ENCODE measurements around the gene SORT1. TPM values are rescaled to one million over a fixed set of nuclear protein-coding genes. Genes with fewer than 3 reads are reported as not detected.

SORT1 gene
- total and polyA plus RNA-seq, 2 of the 13 experiments (the other 11 are each of a cell fraction or from before 2014, with no cell fraction given), result 32.4 to 93.0 TPM

- TF ChIP-seq ZBTB40 (IDR thresholded peaks at IDR 0.05) (no peak), ZBTB40 (CRISPR knock-in tag; IDR thresholded peaks at IDR 0.05) (0 out of 2 replicates have a peak, but pooled peaks have one; percentile 47), MAF1 (CRISPR knock-in tag; IDR thresholded peaks at IDR 0.05; ENCODE audit: borderline replicate concordance) (no peak), ZNF124 (CRISPR knock-in tag; IDR thresholded peaks at IDR 0.05) (peak; percentile 83; the same call in 1 of the 2 replicates), TRIM24 (CRISPR knock-in tag; IDR thresholded peaks at IDR 0.05) (no peak), ZNF496 (CRISPR knock-in tag; IDR thresholded peaks at IDR 0.05; ENCODE audit: insufficient replicate concordance) (no peak), MIER3 (CRISPR knock-in tag; IDR thresholded peaks at IDR 0.05; ENCODE audit: borderline replicate concordance) (peak; percentile 80; the same call in 1 of the 2 replicates), PHB2 (IDR thresholded peaks at IDR 0.05; ENCODE audit: partially characterized antibody) (no peak), ELF4 (CRISPR knock-in tag; IDR thresholded peaks at IDR 0.05; ENCODE audit: borderline replicate concordance) (no peak), THAP7 (CRISPR knock-in tag; IDR thresholded peaks at IDR 0.05) (peak; percentile 88), KLF9 (CRISPR knock-in tag; IDR thresholded peaks at IDR 0.05; ENCODE audit: low read depth) (0 out of 2 replicates have a peak, but pooled peaks have one; percentile 47), THRA (CRISPR knock-in tag; IDR thresholded peaks at IDR 0.05; ENCODE audit: borderline replicate concordance) (peak; percentile 82), ZNF251 (CRISPR knock-in tag; IDR thresholded peaks at IDR 0.05) (0 out of 2 replicates have a peak, but pooled peaks have one; percentile 57), NAIF1 (CRISPR knock-in tag; IDR thresholded peaks at IDR 0.05; ENCODE audit: borderline replicate concordance) (no peak), FLYWCH1 (CRISPR knock-in tag; IDR thresholded peaks at IDR 0.05) (no peak), ZMYM2 (CRISPR knock-in tag; IDR thresholded peaks at IDR 0.05) (no peak)
These were observed 133.9 kb downstream of the SORT1 start (continued) for GRCh38 chr1:109263597-109264378.
